Limb (tissue), 2 donors: ENCODE data around the gene KAZN.

Experiments used
- DNase-seq, 2 donors: peaks; one replicate each; pipeline ENCODE4 v3.0.0-alpha.2; 2016; ENCODE audit errors: extremely low spot score in 2 of 2

The KAZN gene

GRCh38 chr1:14674030-14674429 is 75.5 kb downstream of the KAZN start:
- DNase-seq: no peak

GRCh38 chr1:14676400-14676799 is 77.9 kb downstream of the KAZN start:
- DNase-seq: no peak

- no peak for DNase-seq
Observed at GRCh38 chr1:14677292-14677971, 78.9 kb downstream of the KAZN start.

GRCh38 chr1:14678011-14678638 is 79.6 kb downstream of the KAZN start:
- no peak for DNase-seq

GRCh38 chr1:14679027-14679688 is 80.7 kb downstream of the KAZN start:
- no peak for DNase-seq

GRCh38 chr1:14681182-14681581 is 82.7 kb downstream of the KAZN start:
- DNase-seq: no peak

GRCh38 chr1:14682941-14683621 is 84.6 kb downstream of the KAZN start:
- no peak for DNase-seq

- DNase-seq: no peak
Observed at GRCh38 chr1:14685078-14685477, 86.6 kb downstream of the KAZN start.

- no peak for DNase-seq
Observed at GRCh38 chr1:14686701-14687100, 88.2 kb downstream of the KAZN start.

- DNase-seq: no peak
Observed at GRCh38 chr1:14687147-14687546, 88.7 kb downstream of the KAZN start.

- no peak for DNase-seq
Observed at GRCh38 chr1:14689996-14690615, 91.6 kb downstream of the KAZN start.

GRCh38 chr1:14693949-14694348 is 95.5 kb downstream of the KAZN start:
- no peak for DNase-seq

GRCh38 chr1:14694589-14694988 is 96.1 kb downstream of the KAZN start:
- no peak for DNase-seq

- DNase-seq: no peak
Observed at GRCh38 chr1:14696761-14697160, 98.3 kb downstream of the KAZN start.

GRCh38 chr1:14697353-14697752 is 98.9 kb downstream of the KAZN start:
- no peak for DNase-seq

GRCh38 chr1:14698314-14698713 is 99.8 kb downstream of the KAZN start:
- peak in 1 of 2 donors; percentile 42 for DNase-seq

GRCh38 chr1:14699620-14700019 is 101.1 kb downstream of the KAZN start:
- DNase-seq: no peak

- no peak for DNase-seq
Observed at GRCh38 chr1:14704846-14705245, 106.4 kb downstream of the KAZN start.

GRCh38 chr1:14705824-14706223 is 107.3 kb downstream of the KAZN start:
- DNase-seq: no peak

GRCh38 chr1:14706631-14707030 is 108.1 kb downstream of the KAZN start:
- DNase-seq: no peak

- DNase-seq: no peak
Observed at GRCh38 chr1:14707531-14708445, 109.3 kb downstream of the KAZN start.
